GM23338 (cell line): Measurements from ENCODE around the gene FOXP1. TPM values are rescaled to one million over a fixed set of nuclear protein-coding genes. Genes with fewer than 3 reads are reported as not detected.

Experiments
- ATAC-seq: fragments of 200-7000 bp; cut with Tn5 transposase; 3 replicates; pipeline ENCODE4 v1.9.1; 2020
- DNase-seq: peaks from one replicate; pipeline ENCODE4 v3.0.0-alpha.2; 2015; ENCODE audit warnings: low spot score
- H2AFZ ChIP-seq: fragments of 200-600 bp; sonication (generic); 2 replicates; pipeline ENCODE4 v1.8.0; 2016; ENCODE audit warnings: antibody characterized with exemption, mild to moderate bottlenecking, moderate library complexity
- H3F3A ChIP-seq: fragments of 200-600 bp; sonication (generic); replicated peaks from 2 replicates; pipeline ENCODE4 v1.8.0; 2017; ENCODE audit warnings: antibody characterized with exemption, mixed run types, low read depth
- H3K27ac ChIP-seq: fragments of 200-600 bp; sonication (generic); 2 replicates; pipeline ENCODE4 v1.6.1; 2016; ENCODE audit warnings: low read depth
- H3K27me3 ChIP-seq: fragments of 200-600 bp; sonication (generic); 2 replicates; pipeline ENCODE4 v1.8.0; 2016; ENCODE audit warnings: mild to moderate bottlenecking, mixed run types, moderate library complexity; ENCODE audit not compliant: insufficient read depth
- H3K36me3 ChIP-seq: fragments of 200-600 bp; sonication (generic); 2 replicates; pipeline ENCODE4 v1.8.0; 2016; ENCODE audit warnings: mild to moderate bottlenecking; ENCODE audit not compliant: insufficient read depth
- H3K4me1 ChIP-seq: fragments of 200-600 bp; sonication (generic); 2 replicates; pipeline ENCODE4 v1.8.0; 2016; ENCODE audit warnings: mild to moderate bottlenecking, moderate library complexity; ENCODE audit not compliant: insufficient read depth
- H3K4me2 ChIP-seq: fragments of 200-600 bp; sonication (generic); 2 replicates; pipeline ENCODE4 v1.7.1; 2017; ENCODE audit warnings: mixed run types
- H3K4me3 ChIP-seq: fragments of 200-600 bp; sonication (generic); 2 replicates; pipeline ENCODE4 v1.6.1; 2016; ENCODE audit warnings: mixed run types
- H3K79me2 ChIP-seq: fragments of 200-600 bp; sonication (generic); replicated peaks from 2 replicates; pipeline ENCODE4 v1.8.0; 2017; ENCODE audit warnings: mild to moderate bottlenecking; ENCODE audit not compliant: insufficient read depth
- H3K9me2 ChIP-seq: fragments of 200-600 bp; sonication (generic); 2 replicates; pipeline ENCODE4 v1.8.0; 2017; ENCODE audit not compliant: insufficient read depth
- H4K20me1 ChIP-seq: fragments of 200-600 bp; sonication (generic); replicated peaks from 2 replicates; pipeline ENCODE4 v1.8.0; 2017; ENCODE audit warnings: mild to moderate bottlenecking; ENCODE audit not compliant: insufficient read depth
- H3K27ac Mint-ChIP-seq: 2 replicates; pipeline ENCODE4 v1.8.0; 2020; ENCODE audit warnings: inconsistent platforms, mild to moderate bottlenecking, moderate library complexity, mixed read lengths
- H3K27me3 Mint-ChIP-seq: 3 replicates; pipeline ENCODE4 v1.8.0; 2022; ENCODE audit warnings: low read depth, mild to moderate bottlenecking, moderate library complexity, mixed read lengths, inconsistent platforms; ENCODE audit not compliant: insufficient read depth, poor library complexity
- H3K36me3 Mint-ChIP-seq: 3 replicates; pipeline ENCODE4 v1.8.0; 2021; ENCODE audit warnings: low read depth, mild to moderate bottlenecking, inconsistent platforms, moderate library complexity, mixed read lengths
- H3K4me1 Mint-ChIP-seq: 3 replicates; pipeline ENCODE4 v1.8.0; 2020; ENCODE audit warnings: mild to moderate bottlenecking, inconsistent platforms, mixed read lengths
- H3K4me3 Mint-ChIP-seq: 3 replicates; pipeline ENCODE4 v1.8.0; 2021; ENCODE audit warnings: moderate library complexity, mild to moderate bottlenecking, inconsistent platforms, mixed read lengths
- H3K9me3 Mint-ChIP-seq: 3 replicates; pipeline ENCODE4 v1.8.0; 2020; ENCODE audit warnings: moderate library complexity, mild to moderate bottlenecking, inconsistent platforms, mixed read lengths
- CREB1 ChIP-seq: fragments of 250-450 bp; sonication (Bioruptor Pico); IDR thresholded peaks from 2 replicates; pipeline ENCODE4 v1.5.0; 2020; ENCODE audit warnings: low read depth, mild to moderate bottlenecking, moderate library complexity
- EZH2 ChIP-seq: fragments of 200-600 bp; sonication (generic); IDR thresholded peaks from one replicate; pipeline ENCODE4 v1.8.0; 2017; ENCODE audit warnings: antibody characterized with exemption, mild to moderate bottlenecking, low read depth; ENCODE audit not compliant: unreplicated experiment
- polyA plus RNA-seq: library from polyadenylated mRNA; unstranded; fragments of >200 nt; fragmentation: Nextera tagmentation; extraction: Ambion mirVana; gene quantifications from 2 replicates; pipeline ENCODE4 v1.2.1, GENCODE V29; 2016
- total RNA-seq: library from RNA; depleted of rRNA; stranded (reverse); fragments of >200 nt; shearing (Covaris generic); gene quantifications from 2 replicates; pipeline ENCODE4 v1.2.3, GENCODE V29; 2014
- TF ChIP-seq, protein P1 (sequence below): IDR thresholded peaks from 2 replicates; pipeline ENCODE4 v1.6.1; 2016; ENCODE audit warnings: antibody characterized with exemption
- TF ChIP-seq, protein P2 (sequence below), 2 experiments: fragments of 200-600 bp in 1 of 2; sonication (generic) in 1 of 2; conservative IDR thresholded peaks; 2 replicates each; pipeline versions ENCODE4 v1.5.1 to v1.6.1; 2016 to 2017; ENCODE audit warnings: antibody characterized with exemption in 2 of 2, low read depth in 2 of 2, mild to moderate bottlenecking in 2 of 2, moderate library complexity in 1 of 2
- TF ChIP-seq, protein P3 (sequence below): fragments of 250-450 bp; sonication (Bioruptor Pico); IDR thresholded peaks from 2 replicates; pipeline ENCODE4 v1.5.0; 2020; ENCODE audit warnings: mild to moderate bottlenecking, moderate library complexity

The FOXP1 gene
- total and polyA plus RNA-seq, 2 experiments from 2014 or later = 32.9 to 35.5 TPM

DNA sequence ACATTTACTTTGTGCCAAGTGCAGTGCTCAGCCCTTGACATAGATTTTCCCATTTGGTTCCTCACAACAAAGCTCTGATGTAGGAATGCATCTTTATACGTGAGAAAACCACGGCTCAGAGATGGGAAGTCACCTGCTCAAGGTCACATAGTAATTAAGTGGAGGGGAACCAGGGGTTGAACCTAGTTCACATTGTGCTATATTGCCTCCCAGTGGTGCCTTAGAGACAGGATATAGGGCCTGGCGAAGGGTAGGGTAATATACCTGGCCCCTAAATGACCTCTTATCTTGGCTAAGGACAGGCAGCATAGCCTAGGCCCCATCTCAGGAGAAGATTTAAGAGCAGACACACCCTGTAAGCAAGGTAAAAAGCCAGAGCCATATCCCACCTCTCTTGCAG, 71.5 kb downstream of the FOXP1 start:
- H3K79me2 ChIP-seq = no peaks in the 10 kb centered on the region
- no peaks in the 10 kb centered on the region for H3K27me3 Mint-ChIP-seq
- peaks cover 15% of the 10 kb centered on the region for H3K4me1 ChIP-seq
- no peak overlapping the region for H3K4me3 ChIP-seq
- H3K36me3 ChIP-seq = no peaks in the 10 kb centered on the region
- no peaks in the 10 kb centered on the region for H3F3A ChIP-seq
- no peak overlapping the region for H3K4me2 ChIP-seq
- H3K27me3 ChIP-seq = no peaks in the 10 kb centered on the region
- H2AFZ ChIP-seq = no peak overlapping the region
- no peak overlapping the region for H3K27ac Mint-ChIP-seq
- H3K4me1 Mint-ChIP-seq = peaks cover 23% of the 10 kb centered on the region
- DNase-seq = peak; percentile 88
- no peak overlapping the region for H3K27ac ChIP-seq
- H3K36me3 Mint-ChIP-seq = no peaks in the 10 kb centered on the region
- H4K20me1 ChIP-seq = no peaks in the 10 kb centered on the region
- ATAC-seq = peak; percentile 97
- no peak overlapping the region for H3K4me3 Mint-ChIP-seq
- H3K9me3 Mint-ChIP-seq = no peaks in the 10 kb centered on the region
- no peak for TF ChIP-seq CREB1 (CRISPR knock-in tag)
- TF ChIP-seq, protein P1, sequence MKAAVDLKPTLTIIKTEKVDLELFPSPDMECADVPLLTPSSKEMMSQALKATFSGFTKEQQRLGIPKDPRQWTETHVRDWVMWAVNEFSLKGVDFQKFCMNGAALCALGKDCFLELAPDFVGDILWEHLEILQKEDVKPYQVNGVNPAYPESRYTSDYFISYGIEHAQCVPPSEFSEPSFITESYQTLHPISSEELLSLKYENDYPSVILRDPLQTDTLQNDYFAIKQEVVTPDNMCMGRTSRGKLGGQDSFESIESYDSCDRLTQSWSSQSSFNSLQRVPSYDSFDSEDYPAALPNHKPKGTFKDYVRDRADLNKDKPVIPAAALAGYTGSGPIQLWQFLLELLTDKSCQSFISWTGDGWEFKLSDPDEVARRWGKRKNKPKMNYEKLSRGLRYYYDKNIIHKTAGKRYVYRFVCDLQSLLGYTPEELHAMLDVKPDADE = no peak
- TF ChIP-seq, protein P2, sequence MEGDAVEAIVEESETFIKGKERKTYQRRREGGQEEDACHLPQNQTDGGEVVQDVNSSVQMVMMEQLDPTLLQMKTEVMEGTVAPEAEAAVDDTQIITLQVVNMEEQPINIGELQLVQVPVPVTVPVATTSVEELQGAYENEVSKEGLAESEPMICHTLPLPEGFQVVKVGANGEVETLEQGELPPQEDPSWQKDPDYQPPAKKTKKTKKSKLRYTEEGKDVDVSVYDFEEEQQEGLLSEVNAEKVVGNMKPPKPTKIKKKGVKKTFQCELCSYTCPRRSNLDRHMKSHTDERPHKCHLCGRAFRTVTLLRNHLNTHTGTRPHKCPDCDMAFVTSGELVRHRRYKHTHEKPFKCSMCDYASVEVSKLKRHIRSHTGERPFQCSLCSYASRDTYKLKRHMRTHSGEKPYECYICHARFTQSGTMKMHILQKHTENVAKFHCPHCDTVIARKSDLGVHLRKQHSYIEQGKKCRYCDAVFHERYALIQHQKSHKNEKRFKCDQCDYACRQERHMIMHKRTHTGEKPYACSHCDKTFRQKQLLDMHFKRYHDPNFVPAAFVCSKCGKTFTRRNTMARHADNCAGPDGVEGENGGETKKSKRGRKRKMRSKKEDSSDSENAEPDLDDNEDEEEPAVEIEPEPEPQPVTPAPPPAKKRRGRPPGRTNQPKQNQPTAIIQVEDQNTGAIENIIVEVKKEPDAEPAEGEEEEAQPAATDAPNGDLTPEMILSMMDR (conservative IDR thresholded peaks at IDR 0.05; ENCODE audit: low read depth in 2 of 2) = peak; percentile 68 to 88
- TF ChIP-seq, protein P3, sequence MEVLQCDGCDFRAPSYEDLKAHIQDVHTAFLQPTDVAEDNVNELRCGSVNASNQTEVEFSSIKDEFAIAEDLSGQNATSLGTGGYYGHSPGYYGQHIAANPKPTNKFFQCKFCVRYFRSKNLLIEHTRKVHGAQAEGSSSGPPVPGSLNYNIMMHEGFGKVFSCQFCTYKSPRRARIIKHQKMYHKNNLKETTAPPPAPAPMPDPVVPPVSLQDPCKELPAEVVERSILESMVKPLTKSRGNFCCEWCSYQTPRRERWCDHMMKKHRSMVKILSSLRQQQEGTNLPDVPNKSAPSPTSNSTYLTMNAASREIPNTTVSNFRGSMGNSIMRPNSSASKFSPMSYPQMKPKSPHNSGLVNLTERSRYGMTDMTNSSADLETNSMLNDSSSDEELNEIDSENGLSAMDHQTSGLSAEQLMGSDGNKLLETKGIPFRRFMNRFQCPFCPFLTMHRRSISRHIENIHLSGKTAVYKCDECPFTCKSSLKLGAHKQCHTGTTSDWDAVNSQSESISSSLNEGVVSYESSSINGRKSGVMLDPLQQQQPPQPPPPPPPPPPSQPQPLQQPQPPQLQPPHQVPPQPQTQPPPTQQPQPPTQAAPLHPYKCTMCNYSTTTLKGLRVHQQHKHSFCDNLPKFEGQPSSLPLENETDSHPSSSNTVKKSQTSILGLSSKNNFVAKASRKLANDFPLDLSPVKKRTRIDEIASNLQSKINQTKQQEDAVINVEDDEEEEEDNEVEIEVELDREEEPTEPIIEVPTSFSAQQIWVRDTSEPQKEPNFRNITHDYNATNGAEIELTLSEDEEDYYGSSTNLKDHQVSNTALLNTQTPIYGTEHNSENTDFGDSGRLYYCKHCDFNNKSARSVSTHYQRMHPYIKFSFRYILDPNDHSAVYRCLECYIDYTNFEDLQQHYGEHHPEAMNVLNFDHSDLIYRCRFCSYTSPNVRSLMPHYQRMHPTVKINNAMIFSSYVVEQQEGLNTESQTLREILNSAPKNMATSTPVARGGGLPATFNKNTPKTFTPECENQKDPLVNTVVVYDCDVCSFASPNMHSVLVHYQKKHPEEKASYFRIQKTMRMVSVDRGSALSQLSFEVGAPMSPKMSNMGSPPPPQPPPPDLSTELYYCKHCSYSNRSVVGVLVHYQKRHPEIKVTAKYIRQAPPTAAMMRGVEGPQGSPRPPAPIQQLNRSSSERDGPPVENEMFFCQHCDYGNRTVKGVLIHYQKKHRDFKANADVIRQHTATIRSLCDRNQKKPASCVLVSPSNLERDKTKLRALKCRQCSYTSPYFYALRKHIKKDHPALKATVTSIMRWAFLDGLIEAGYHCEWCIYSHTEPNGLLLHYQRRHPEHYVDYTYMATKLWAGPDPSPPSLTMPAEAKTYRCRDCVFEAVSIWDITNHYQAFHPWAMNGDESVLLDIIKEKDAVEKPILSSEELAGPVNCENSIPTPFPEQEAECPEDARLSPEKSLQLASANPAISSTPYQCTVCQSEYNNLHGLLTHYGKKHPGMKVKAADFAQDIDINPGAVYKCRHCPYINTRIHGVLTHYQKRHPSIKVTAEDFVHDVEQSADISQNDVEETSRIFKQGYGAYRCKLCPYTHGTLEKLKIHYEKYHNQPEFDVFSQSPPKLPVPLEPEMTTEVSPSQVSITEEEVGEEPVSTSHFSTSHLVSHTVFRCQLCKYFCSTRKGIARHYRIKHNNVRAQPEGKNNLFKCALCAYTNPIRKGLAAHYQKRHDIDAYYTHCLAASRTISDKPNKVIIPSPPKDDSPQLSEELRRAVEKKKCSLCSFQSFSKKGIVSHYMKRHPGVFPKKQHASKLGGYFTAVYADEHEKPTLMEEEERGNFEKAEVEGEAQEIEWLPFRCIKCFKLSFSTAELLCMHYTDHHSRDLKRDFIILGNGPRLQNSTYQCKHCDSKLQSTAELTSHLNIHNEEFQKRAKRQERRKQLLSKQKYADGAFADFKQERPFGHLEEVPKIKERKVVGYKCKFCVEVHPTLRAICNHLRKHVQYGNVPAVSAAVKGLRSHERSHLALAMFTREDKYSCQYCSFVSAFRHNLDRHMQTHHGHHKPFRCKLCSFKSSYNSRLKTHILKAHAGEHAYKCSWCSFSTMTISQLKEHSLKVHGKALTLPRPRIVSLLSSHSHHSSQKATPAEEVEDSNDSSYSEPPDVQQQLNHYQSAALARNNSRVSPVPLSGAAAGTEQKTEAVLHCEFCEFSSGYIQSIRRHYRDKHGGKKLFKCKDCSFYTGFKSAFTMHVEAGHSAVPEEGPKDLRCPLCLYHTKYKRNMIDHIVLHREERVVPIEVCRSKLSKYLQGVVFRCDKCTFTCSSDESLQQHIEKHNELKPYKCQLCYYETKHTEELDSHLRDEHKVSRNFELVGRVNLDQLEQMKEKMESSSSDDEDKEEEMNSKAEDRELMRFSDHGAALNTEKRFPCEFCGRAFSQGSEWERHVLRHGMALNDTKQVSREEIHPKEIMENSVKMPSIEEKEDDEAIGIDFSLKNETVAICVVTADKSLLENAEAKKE (CRISPR knock-in tag) = no peak
- TF ChIP-seq EZH2 = no peak
- H3K9me2 ChIP-seq = no peaks in the 10 kb centered on the region
